Liver (tissue), 9 donors: ENCODE results near the gene KRT23. TPM values are rescaled to one million over a fixed set of nuclear protein-coding genes. Genes with fewer than 3 reads are reported as not detected.

Experiments
- DNase-seq: peaks from one replicate; pipeline ENCODE4 v3.0.0-alpha.2; 2017; ENCODE audit warnings: low spot score
- H3K27ac ChIP-seq, 2 donors: one replicate each; pipeline ENCODE4 v1.7.0; 2013; ENCODE audit warnings: inconsistent platforms in 2 of 2, low read length in 2 of 2, control low read depth in 1 of 2, low read depth in 1 of 2, mild to moderate bottlenecking in 1 of 2
- H3K27me3 ChIP-seq, 4 donors: one replicate each; pipeline versions ENCODE4 v1.6.1 to v1.7.0; 2013; ENCODE audit warnings: low read length in 3 of 4, inconsistent platforms in 1 of 4, mild to moderate bottlenecking in 1 of 4, moderate library complexity in 1 of 4; ENCODE audit not compliant: control insufficient read depth in 4 of 4, insufficient read depth in 4 of 4
- H3K36me3 ChIP-seq, 4 donors: one replicate each; pipeline versions ENCODE4 v1.6.1 to v1.7.0; 2013; ENCODE audit warnings: low read length in 3 of 4, mild to moderate bottlenecking in 3 of 4, low read depth in 1 of 4, moderate library complexity in 1 of 4; ENCODE audit not compliant: control insufficient read depth in 4 of 4, insufficient read depth in 3 of 4
- H3K4me1 ChIP-seq, 4 donors: one replicate each; pipeline versions ENCODE4 v1.6.1 to v1.7.0; 2013; ENCODE audit warnings: low read length in 3 of 4, mild to moderate bottlenecking in 3 of 4, moderate library complexity in 1 of 4; ENCODE audit not compliant: control insufficient read depth in 4 of 4, insufficient read depth in 4 of 4
- H3K4me3 ChIP-seq, 3 donors: one replicate each; pipeline versions ENCODE4 v1.6.1 to v1.7.0; 2013; ENCODE audit warnings: low read length in 3 of 3, control low read depth in 1 of 3, low read depth in 1 of 3, mild to moderate bottlenecking in 1 of 3
- H3K9ac ChIP-seq, 2 donors: one replicate each; pipeline ENCODE4 v1.7.0; 2013; ENCODE audit warnings: low read length in 2 of 2, mild to moderate bottlenecking in 2 of 2, moderate library complexity in 2 of 2, control low read depth in 1 of 2, low read depth in 1 of 2
- H3K9me3 ChIP-seq, 4 donors: one replicate each; pipeline versions ENCODE4 v1.6.1 to v1.7.0; 2013; ENCODE audit warnings: low read length in 3 of 4; ENCODE audit not compliant: control insufficient read depth in 4 of 4
- EGR1 ChIP-seq, 2 donors: IDR thresholded peaks; 2 replicates each; pipeline ENCODE4 v1.6.1; 2016 to 2018; ENCODE audit warnings: antibody characterized with exemption in 2 of 2, low read depth in 2 of 2
- FOXA1 ChIP-seq: IDR thresholded peaks from 2 replicates; pipeline ENCODE4 v1.6.1; 2016; ENCODE audit warnings: antibody characterized with exemption
- FOXA2 ChIP-seq: IDR thresholded peaks from 2 replicates; pipeline ENCODE4 v1.6.1; 2016; ENCODE audit warnings: antibody characterized with exemption
- GABPA ChIP-seq, 2 donors: IDR thresholded peaks in 1 of 2; conservative IDR thresholded peaks in 1 of 2; 2 replicates each; pipeline ENCODE4 v1.6.1; 2016; ENCODE audit warnings: antibody characterized with exemption in 2 of 2, mild to moderate bottlenecking in 1 of 2, moderate library complexity in 1 of 2
- HNF4A ChIP-seq, 2 donors: conservative IDR thresholded peaks; 2 replicates each; pipeline ENCODE4 v1.6.1; 2016; ENCODE audit warnings: antibody characterized with exemption in 2 of 2, mild to moderate bottlenecking in 2 of 2
- HNF4G ChIP-seq: IDR thresholded peaks from 2 replicates; pipeline ENCODE4 v1.6.1; 2016; ENCODE audit warnings: antibody characterized with exemption
- JUND ChIP-seq, 2 donors: IDR thresholded peaks; 2 replicates each; pipeline ENCODE4 v1.6.1; 2016; ENCODE audit warnings: antibody characterized with exemption in 2 of 2
- MAX ChIP-seq: IDR thresholded peaks from 2 replicates; pipeline ENCODE4 v1.6.1; 2016; ENCODE audit warnings: antibody characterized with exemption
- NR2F2 ChIP-seq: IDR thresholded peaks from 2 replicates; pipeline ENCODE4 v1.6.1; 2016; ENCODE audit warnings: antibody characterized with exemption
- RAD21 ChIP-seq, 2 donors: IDR thresholded peaks; 2 replicates each; pipeline ENCODE4 v1.6.1; 2016; ENCODE audit warnings: antibody characterized with exemption in 2 of 2, mild to moderate bottlenecking in 2 of 2
- SP1 ChIP-seq: IDR thresholded peaks from 2 replicates; pipeline ENCODE4 v1.6.1; 2018; ENCODE audit warnings: antibody characterized with exemption, mild to moderate bottlenecking
- YY1 ChIP-seq: IDR thresholded peaks from 2 replicates; pipeline ENCODE4 v1.6.1; 2016; ENCODE audit warnings: antibody characterized with exemption, mild to moderate bottlenecking
- ZBTB33 ChIP-seq: IDR thresholded peaks from 2 replicates; pipeline ENCODE4 v1.6.1; 2016; ENCODE audit warnings: antibody characterized with exemption
- WGBS: extraction: QIAGEN DNeasy Blood & Tissue Kit; methylation state at CpG from one replicate; pipeline ENCODE4 v1.1.7; 2013; 5-methylcytosine and 5-hydroxymethylcytosine counted together
- polyA plus RNA-seq, 2 donors: library from polyadenylated mRNA; stranded (reverse) in 1 of 2; unstranded in 1 of 2; fragments of 200-250 nt in 1 of 2; fragments of >200 nt in 1 of 2; fragmentation: Nextera tagmentation in 1 of 2; extraction: Ambion mirVana in 1 of 2; gene quantifications; one replicate each; pipeline versions ENCODE4 v1.2.1 to v1.2.3, GENCODE V29; 2013 to 2015
- total RNA-seq, 2 donors: library from RNA; depleted of rRNA; stranded (reverse); fragments of >200 nt; gene quantifications; one replicate each; pipeline ENCODE4 v1.2.3, GENCODE V29; 2014
- TF ChIP-seq, protein P1 (sequence below): fragments of 150-350 bp; IDR thresholded peaks from 2 replicates; pipeline ENCODE4 v1.5.1; 2017; ENCODE audit warnings: improper control_type of control experiment, low read depth, low read length; ENCODE audit not compliant: missing input control
- donor health status: healthy.
- donor health status: healthy.
- donor health status: healthy.
- donor health status: healthy.
- donor health status: healthy.

KRT23 gene
- total and polyA plus RNA-seq, 4 donors: 0.09 to 1.3 (median 0.24) TPM; not detected in 1

GRCh38 chr17:40942553-40942952, 5.1 kb upstream of the KRT23 start:
- H3K4me1 ChIP-seq: no peaks in the 10 kb centered on the region
- TF ChIP-seq HNF4A (conservative IDR thresholded peaks at IDR 0.05) (no peak), SP1 (no peak), NR2F2 (no peak), FOXA1 (no peak), MAX (no peak), YY1 (no peak), RAD21 (IDR thresholded peaks at IDR 0.05) (no peak), EGR1 (IDR thresholded peaks at IDR 0.05; ENCODE audit: low read depth in 2 of 2) (no peak), GABPA (IDR thresholded peaks at IDR 0.05 in 1 of 2, conservative IDR thresholded peaks at IDR 0.05 in 1 of 2) (no peak), JUND (IDR thresholded peaks at IDR 0.05) (no peak), HNF4G (no peak), FOXA2 (no peak)
- TF ChIP-seq, protein P1, sequence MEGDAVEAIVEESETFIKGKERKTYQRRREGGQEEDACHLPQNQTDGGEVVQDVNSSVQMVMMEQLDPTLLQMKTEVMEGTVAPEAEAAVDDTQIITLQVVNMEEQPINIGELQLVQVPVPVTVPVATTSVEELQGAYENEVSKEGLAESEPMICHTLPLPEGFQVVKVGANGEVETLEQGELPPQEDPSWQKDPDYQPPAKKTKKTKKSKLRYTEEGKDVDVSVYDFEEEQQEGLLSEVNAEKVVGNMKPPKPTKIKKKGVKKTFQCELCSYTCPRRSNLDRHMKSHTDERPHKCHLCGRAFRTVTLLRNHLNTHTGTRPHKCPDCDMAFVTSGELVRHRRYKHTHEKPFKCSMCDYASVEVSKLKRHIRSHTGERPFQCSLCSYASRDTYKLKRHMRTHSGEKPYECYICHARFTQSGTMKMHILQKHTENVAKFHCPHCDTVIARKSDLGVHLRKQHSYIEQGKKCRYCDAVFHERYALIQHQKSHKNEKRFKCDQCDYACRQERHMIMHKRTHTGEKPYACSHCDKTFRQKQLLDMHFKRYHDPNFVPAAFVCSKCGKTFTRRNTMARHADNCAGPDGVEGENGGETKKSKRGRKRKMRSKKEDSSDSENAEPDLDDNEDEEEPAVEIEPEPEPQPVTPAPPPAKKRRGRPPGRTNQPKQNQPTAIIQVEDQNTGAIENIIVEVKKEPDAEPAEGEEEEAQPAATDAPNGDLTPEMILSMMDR: no peak
- H3K36me3 ChIP-seq: no peaks in the 10 kb centered on the region
- no peak overlapping the region for H3K4me3 ChIP-seq
- 82% methylated on average over 3 of the region's 3 CpGs for WGBS
- H3K27me3 ChIP-seq: peaks cover 0 to 15% (median 2%) of the 10 kb centered on the region in 4 donors
- no peak for DNase-seq
- no peak overlapping the region for H3K27ac ChIP-seq
- H3K9me3 ChIP-seq: no peaks in the 10 kb centered on the region
- H3K9ac ChIP-seq: no peak overlapping the region

GRCh38 chr17:40940266-40940665, 2.8 kb upstream of the KRT23 start:
- WGBS: 80% methylated on average over 6 of the region's 6 CpGs
- Histone ChIP-seq H3K27ac (no peak overlapping the region), H3K27me3 (peaks cover 0 to 5% (median 0%) of the 10 kb centered on the region in 4 donors), H3K36me3 (no peaks in the 10 kb centered on the region), H3K4me1 (no peaks in the 10 kb centered on the region), H3K4me3 (no peak overlapping the region), H3K9ac (no peak overlapping the region), H3K9me3 (no peaks in the 10 kb centered on the region)
- TF ChIP-seq GABPA (IDR thresholded peaks at IDR 0.05 in 1 of 2, conservative IDR thresholded peaks at IDR 0.05 in 1 of 2) (no peak), HNF4G (no peak), FOXA2 (no peak), SP1 (no peak), MAX (no peak), EGR1 (IDR thresholded peaks at IDR 0.05; ENCODE audit: low read depth in 2 of 2) (no peak), RAD21 (IDR thresholded peaks at IDR 0.05) (no peak), FOXA1 (no peak)
- TF ChIP-seq, protein P1: no peak
- DNase-seq: no peak

- Histone ChIP-seq H3K9ac (no peak overlapping the region), H3K27me3 (peaks cover 0 to 1% (median 0%) of the 10 kb centered on the region in 4 donors), H3K9me3 (no peaks in the 10 kb centered on the region), H3K4me1 (no peaks in the 10 kb centered on the region), H3K4me3 (no peak overlapping the region), H3K27ac (no peak overlapping the region), H3K36me3 (no peaks in the 10 kb centered on the region)
- TF ChIP-seq JUND (IDR thresholded peaks at IDR 0.05) (no peak), EGR1 (IDR thresholded peaks at IDR 0.05; ENCODE audit: low read depth in 2 of 2) (no peak), YY1 (no peak), HNF4A (conservative IDR thresholded peaks at IDR 0.05) (no peak), FOXA2 (no peak), NR2F2 (no peak), ZBTB33 (no peak), MAX (no peak), FOXA1 (no peak), RAD21 (IDR thresholded peaks at IDR 0.05) (no peak)
- TF ChIP-seq, protein P1: no peak
- no peak for DNase-seq
- 94% methylated on average over 3 of the region's 3 CpGs for WGBS
Measured at GRCh38 chr17:40938981-40939380, 1.5 kb upstream of the KRT23 start.
